HK-2 (cell line): Measurements from ENCODE around the gene ARHGEF16.

Experiments used
- DNase-seq: peaks from one replicate; pipeline ENCODE4 v3.0.0-alpha.2; 2018; ENCODE audit not compliant: unreplicated experiment

ARHGEF16 gene

GRCh38 chr1:3422638-3423037 is 31.8 kb upstream of the ARHGEF16 start:
- no peak for DNase-seq

- no peak for DNase-seq
Observed at GRCh38 chr1:3423245-3423829, 31.1 kb upstream of the ARHGEF16 start.

- no peak for DNase-seq
Observed at GRCh38 chr1:3423896-3424611, 30.4 kb upstream of the ARHGEF16 start.

- DNase-seq = no peak
Observed at GRCh38 chr1:3425486-3426215, 28.8 kb upstream of the ARHGEF16 start.

GRCh38 chr1:3426956-3427535 is 27.4 kb upstream of the ARHGEF16 start:
- DNase-seq = no peak

- DNase-seq = no peak
Observed at GRCh38 chr1:3427711-3428704, 26.5 kb upstream of the ARHGEF16 start.

GRCh38 chr1:3428899-3429298 is 25.6 kb upstream of the ARHGEF16 start:
- no peak for DNase-seq

GRCh38 chr1:3429320-3429719 is 25.1 kb upstream of the ARHGEF16 start:
- no peak for DNase-seq

GRCh38 chr1:3429766-3430165 is 24.7 kb upstream of the ARHGEF16 start:
- DNase-seq = no peak

GRCh38 chr1:3430406-3430805 is 24.1 kb upstream of the ARHGEF16 start:
- DNase-seq = no peak

GRCh38 chr1:3430820-3431219 is 23.6 kb upstream of the ARHGEF16 start:
- no peak for DNase-seq

- no peak for DNase-seq
Observed at GRCh38 chr1:3431266-3431665, 23.2 kb upstream of the ARHGEF16 start.

- DNase-seq = no peak
Observed at GRCh38 chr1:3431686-3432085, 22.8 kb upstream of the ARHGEF16 start.

- DNase-seq = no peak
Observed at GRCh38 chr1:3432306-3432705, 22.2 kb upstream of the ARHGEF16 start.

GRCh38 chr1:3433076-3433475 is 21.4 kb upstream of the ARHGEF16 start:
- no peak for DNase-seq

GRCh38 chr1:3433596-3434320 is 20.7 kb upstream of the ARHGEF16 start:
- no peak for DNase-seq

GRCh38 chr1:3434406-3435110 is 19.9 kb upstream of the ARHGEF16 start:
- DNase-seq = no peak

GRCh38 chr1:3435666-3436065 is 18.8 kb upstream of the ARHGEF16 start:
- no peak for DNase-seq

- no peak for DNase-seq
Observed at GRCh38 chr1:3436451-3436850, 18.0 kb upstream of the ARHGEF16 start.

GRCh38 chr1:3436901-3437300 is 17.6 kb upstream of the ARHGEF16 start:
- no peak for DNase-seq
